Ammon's horn (tissue), 1 donor: ENCODE data around the gene EBF4.
"Not testable (repeated sequence)": the region's sequence is repeated elsewhere in the genome, so short reads cannot be mapped to it uniquely, and the experiment has no call there.

ENCODE experiments used
- DNase-seq: peaks from one replicate; pipeline ENCODE4 v3.0.0-alpha.2; 2016; ENCODE audit warnings: low spot score

Gene EBF4

DNA sequence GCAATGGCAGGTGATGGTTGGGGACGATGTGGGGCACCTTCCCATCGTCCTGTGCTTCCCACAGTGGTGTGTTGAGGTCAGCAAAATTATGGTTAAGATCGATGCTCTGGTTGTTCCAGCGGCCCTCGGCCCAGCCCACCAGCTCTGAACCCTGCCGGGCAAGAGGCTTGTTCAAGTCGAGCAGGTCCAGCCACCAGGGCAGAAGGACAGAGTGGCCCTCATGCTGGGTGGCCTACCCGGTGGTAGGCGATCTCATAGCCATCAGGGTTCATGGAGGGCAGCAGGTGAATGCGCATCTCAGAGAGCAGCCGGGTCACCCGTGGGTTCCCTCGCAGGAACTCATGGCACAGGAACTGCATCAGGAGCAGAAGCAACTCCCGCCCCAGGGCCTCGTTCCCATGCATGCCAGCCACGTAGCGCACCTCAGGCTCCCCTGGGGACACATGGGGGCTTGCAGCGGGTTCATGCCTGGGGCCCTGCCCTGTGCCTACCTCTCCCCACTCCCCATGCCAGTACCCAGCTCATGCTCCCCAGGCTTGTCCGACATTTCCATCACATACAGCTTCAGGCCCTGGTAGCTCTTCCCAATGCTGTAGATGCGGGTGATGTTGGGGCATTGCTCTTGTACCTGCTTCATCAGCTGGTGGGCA, 103.6 kb downstream of the EBF4 start:
- DNase-seq, result no peak

DNA sequence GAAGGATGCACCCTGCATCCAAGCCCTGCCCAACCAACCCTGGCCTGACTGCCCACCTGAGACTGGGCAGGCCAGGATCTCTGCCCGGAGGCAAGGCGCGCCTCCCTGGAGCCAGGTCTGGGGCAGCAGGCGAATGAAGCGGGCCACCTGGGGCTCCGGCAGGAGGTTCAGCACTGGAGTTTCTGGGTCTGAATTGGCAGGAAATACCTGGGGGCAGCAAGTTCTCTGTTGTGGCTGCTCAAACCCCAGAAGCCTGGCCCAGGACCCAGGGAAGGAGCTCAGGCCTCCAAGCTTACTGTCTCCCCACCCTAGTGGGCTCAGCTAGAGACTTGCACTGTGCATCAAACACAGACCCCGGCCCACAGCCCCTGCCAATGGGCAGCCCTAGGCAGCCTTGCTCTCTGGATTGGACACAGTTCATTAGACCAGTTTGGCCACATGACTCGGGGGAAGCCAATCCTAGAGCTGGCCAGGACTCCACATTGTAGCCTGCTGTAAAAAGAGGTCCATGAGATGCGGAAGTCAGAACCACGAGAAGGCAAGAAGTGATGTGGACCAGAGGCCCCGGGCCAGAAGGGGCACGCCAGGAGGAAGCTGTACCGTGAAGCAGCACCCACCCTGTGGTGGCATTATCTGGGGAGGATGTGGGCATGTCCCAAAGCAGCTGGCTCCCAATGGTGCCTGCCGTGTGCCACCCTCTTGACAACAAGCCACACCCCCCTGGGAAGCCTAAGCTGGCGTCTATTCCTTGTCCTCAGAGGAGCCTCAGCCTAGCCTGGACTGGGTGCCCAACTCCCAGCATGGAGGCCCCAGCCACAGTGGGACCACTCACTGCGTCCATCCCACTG, 104.8 kb downstream of the EBF4 start:
- no peak for DNase-seq

DNA sequence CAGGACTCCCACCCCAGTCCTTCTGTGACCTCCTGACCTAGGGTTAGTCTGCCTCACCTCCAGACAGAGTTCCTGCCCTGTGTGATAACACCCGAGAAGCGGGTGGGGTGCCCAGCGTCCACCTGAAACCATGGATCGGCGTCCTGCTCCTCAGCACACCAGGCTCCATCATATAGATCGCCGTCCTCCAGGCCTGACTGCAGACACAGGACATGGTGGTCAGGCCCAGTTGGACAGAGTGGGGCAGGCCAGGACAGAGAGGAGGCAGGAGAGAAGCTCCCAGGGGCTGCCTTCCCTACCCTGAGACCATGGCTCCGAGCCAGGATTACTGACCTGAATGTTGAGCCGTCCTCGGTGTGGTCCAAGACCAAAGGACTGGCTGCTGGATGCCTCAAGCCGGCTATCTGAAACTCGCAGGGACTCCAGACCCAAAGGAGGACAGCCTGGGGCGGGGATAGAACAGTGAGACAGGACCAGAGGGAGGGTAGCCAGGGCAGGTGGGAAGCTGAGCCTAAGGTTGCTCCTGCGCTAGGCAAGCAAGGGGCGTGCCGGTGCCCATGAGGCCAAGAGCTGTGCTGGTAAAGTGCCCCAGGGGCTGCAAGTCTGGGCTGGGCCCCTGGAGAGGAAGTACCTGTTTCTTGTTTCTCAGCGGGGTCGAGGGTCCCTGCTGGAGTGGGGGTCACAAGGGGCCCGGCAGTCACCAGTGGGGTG, 105.7 kb downstream of the EBF4 start:
- no peak for DNase-seq

DNA sequence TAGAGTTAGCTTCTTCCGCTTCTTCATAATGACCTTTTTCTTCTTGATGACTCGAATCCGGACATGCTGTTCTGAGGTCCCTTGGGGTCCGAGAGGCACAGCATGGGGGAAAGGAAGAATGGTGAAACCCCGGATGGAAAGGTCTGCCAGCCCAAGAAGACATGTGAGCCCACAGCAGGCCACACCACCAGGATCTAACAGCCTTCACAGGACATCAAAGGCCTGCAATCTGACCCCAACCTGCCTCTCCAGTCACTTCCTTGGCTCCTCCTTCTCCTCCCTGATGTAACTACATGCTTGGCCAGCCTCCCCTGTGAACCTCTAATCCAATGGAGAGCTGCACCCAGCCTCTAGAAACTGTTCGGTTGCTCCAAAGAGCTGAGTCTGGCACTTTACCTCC, 106.2 kb downstream of the EBF4 start:
- no peak for DNase-seq

DNA sequence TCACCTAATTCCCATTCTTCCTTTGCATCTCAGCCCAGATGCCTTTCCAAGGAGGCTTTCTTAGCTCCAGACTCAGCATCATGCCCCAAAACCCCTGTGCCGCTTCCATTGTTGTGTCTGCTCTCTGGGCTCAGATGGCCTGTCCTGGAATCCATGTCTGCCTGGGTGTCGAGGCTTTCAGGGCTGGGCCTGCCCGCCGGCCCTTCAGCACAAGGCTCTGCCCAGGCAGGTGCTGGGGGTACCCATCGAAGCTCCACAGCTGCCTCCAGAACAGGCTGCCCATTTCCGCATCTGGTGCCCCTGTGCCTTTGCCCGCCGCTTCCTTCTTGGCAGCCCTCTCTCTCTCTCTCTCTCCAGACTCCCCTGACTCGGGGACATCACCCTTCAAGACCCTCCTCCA, 106.7 kb downstream of the EBF4 start:
- no peak for DNase-seq

DNA sequence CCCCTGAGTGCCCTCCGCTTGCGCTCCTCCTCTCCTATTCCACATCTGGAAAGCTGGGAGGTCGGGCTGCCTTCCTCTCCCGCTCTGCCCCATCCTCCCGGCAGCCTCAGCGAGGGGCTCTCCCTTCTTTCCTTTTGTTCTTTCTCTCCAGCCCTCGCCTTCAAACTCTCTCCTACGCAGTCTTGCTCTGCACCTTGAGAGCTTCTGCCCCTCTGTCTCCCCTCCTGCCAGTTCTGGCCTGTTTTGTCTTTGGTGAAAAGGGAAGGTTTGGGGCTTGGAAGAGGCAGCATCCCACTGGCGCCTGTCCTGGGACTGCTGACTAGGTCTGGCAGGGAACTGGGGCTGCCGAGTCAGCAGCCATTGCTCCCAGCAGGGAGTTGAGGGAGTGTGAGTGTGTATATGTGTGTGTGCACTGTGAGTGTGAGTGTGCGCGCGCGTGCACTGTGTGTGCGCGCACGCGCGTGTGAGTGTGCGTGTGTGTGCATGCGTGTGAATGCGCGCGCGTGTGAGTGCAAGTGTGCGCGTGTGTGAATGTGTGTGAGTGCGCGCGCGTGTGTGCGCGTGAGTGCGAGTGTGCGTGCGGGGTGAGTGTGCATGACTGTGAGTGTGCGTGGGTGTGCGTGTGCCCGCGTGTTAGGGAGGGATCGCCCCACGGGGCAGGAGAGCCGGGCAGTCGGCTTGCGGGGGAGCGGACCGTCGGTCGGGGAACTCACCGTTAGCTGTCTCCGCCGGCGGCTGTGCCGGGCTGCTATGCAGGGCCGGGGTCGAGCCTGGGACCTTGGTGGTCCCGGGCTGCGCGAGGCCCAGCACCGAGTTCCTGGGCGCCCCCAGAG, 107.3 kb downstream of the EBF4 start:
- DNase-seq, result no peak

DNA sequence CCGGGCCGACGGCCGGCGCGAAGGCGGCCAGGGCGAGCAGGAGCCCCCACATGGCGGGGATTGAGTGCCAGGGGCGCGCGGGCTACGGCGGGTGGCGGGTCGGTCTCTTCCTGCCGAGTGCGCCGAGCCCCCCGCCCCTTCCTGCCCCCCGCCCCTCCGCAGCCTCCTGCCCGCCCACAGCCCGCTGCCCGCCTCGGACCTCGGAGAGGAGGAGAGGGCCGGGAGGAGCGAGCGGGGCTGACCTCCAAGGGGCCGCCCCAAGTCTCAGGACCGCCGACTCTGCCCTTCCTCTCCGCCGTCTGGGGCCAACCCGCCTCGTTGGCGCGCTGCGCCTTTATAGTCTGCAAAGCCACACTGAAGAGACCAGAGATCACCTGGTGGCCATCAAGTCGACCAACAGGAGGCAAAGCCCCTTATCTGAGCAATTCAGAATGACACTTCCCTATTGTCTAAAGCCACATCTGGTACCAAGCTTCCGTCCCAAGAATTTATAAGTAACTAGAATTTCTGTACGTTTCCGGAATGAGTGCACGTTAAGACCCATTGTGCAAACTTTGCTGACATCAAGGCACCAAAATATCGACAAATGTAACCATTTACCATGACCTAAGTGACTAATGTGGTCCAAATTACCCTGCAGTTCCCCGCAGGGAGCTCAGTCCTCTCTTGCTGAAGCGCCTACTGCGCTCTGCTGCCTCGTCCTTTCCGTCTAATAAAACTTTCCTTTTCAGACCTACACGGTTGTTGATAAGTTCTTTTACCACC, 108.1 kb downstream of the EBF4 start, which contains the start of gene CPXM1:
Gene CPXM1, minus strand, starts transcription at position 107 of the 765 bp plus-strand sequence. Its CDS starts 55 bp downstream, at position 52.
- DNase-seq, result no peak

DNA sequence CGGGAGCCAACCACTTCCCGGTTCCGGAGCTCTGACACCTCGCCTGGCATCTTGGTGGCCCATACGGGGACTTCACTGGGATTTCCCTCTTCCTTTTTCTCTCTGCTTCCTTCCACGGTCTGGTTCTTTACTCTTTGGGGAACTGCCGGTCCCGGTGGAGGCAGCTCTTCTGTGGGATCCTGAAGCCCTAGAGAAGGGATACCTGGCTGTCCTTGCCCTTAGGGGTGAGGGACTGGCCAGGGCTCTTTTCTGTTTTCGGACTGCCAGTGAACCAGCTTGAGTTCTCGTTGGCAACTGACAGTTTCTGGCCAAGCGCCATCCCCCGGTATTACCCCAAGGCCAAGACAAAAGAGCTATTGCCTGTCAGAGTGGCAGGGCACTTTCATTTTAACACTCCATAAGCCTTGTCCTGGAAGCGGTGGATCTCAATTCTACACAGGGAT, 108.7 kb downstream of the EBF4 start:
- no peak for DNase-seq

DNA sequence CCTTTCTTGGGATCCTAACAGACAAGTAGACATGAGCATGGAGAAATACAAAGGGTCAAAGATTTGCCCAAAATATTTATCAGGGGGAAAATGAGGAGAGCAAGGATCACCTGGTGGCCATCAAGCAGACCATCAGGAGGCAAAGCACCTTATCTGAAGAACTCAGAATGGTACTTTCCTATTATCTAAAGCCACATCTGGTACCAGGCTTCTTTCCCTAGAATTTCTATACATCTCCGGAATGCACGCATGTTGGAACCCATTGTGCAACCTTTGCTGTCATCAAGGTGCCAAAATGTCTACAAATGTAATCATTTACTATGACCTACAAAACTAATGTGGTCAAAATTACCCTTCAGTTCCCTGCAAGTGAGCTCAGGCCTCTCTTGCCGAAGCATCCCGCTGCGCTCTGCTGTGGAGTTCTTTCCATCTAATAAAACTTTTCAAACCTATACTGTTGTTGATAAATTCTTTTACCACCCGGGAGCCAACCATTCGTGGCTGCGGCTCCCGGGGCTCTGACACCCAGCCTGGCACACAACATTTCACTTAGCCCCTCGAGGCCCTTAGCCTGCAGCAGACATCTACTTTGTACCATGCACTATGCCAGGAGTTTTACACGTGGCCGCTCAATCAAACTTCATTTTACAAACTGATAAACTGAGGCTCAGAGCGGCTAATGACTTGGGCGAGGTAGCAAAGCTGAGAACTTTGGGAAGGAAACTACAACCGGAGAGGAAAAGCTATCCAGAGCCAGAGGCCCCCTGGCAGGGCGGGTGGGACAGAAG, 111.7 kb downstream of the EBF4 start:
- no peak for DNase-seq

DNA sequence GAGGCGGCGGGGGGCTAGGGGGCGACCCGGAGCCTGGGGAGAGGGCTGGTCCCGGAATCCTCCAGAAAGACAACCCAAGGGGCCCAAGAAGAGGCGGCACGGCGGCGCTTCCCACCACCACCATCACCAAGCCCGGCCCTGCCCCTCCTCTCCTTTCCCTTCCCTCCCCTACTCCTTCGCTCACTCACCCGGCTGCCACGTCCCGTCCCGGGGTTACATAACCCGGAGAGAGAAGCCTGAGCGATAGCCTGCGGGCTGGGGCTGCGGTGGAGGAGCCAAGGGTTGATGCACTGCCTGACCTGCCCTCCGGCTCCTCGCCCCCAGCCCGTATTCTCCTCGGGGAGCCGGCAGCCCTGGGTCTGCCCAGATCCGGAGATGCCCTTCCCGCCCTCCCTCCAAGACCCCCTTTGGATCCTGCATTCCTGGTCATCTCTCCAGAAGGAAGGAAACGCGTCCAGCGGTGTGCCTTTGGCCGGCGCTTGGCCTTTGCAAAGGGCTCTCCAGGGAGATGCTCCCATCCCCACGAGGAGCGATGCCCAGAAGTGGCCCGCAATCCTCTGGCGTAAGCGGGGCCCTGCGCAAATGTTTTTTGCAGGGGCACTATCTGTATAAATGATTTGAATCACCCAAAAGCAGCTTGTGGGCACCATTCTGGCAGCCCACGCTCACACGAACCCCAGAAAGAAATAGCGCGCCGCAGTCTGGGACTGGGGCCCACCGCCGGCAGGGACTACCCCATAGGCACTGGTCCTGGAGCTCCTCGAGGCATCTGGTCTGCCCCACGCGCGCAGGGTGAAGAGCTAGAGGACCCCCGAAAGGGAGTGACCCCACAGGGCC, 112.5 kb downstream of the EBF4 start:
- DNase-seq, result no peak

DNA sequence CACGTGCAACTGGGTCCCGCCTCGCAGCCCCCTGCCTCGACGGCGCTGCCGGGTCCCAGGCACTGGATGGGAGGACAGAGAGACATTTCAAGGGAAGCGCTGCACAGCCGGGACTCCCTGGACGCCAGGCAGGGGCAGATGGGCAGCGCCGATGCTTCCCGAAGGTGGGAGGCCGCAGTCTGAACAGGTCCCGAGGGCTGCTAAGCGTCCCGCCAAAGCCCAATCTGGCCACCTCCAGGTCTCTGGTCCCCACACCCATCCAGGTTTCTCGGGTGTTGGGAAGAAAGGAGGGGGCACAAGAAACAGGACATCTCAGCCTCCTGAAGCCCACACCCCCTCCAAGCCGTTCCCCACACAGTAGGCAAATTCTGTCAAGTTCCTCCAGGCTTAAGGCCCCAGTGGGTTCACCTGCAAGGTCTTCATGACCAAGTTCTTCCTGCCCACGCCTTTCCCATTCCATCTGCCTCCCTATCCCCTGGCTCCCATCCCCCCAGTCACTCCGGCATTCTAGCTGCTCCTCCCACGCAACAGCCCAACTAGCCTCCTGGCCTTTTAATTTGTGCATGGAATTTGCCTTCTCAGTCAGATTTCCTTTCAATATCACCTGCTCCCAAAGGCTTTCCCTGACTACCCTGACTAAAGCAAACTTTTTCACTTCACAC, 113.2 kb downstream of the EBF4 start:
- no peak for DNase-seq

DNA sequence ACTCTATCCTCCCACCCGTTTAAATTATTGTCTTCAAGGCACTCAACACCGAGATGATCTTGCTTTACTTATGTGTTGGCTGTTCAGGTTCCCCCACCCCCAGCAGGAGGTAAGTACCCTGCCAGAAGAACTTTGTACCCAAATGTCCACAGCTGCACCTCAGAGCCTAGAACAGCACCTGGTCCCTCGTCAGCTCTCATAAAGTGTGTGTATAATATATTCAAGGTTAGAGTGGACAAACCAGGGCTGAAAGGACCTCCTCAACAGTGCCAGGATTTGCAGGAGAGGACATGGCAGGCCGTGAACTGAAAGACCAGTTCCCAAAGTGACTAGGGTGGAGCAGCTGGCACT, 113.7 kb downstream of the EBF4 start:
- no peak for DNase-seq

DNA sequence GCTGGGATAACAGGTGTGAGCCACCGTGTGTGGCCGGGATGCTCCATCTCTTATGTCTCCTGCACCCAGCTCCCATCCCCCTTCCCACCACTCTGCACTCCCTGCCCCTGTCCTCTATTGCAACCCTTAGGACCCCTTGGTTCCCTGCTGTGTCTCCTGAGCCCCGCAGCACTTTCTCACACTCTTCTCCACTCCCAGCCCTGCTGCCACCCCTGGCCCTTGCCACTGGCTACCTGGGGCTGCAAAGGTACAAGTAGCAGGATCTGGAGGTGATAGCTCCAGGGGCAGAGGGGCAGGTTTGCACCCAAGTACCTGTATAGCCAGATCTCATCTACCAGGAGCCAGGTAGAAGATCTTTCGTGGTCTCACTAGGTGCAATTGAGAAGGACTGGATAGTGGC, 114.4 kb downstream of the EBF4 start:
- no peak for DNase-seq

DNA sequence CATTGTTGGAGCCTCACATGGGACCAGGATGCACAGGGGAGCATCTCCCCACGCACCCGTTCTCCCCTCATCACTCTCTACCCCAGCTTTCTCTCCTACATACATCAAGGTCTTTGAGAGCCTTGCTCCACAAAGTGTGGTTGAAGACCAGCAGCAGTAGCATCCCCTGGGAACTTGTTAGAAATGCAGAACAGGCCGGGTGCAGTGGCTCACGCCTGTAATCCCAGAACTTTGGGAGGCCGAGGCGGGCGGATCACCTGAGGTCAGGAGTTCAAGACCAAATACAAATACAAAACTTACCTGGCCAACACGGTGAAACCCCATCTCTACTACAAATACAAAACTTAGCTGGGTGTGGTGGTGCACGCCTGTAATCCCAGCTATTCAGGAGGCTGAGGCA, 115.3 kb downstream of the EBF4 start:
- DNase-seq, result not testable (repeated sequence)

DNA sequence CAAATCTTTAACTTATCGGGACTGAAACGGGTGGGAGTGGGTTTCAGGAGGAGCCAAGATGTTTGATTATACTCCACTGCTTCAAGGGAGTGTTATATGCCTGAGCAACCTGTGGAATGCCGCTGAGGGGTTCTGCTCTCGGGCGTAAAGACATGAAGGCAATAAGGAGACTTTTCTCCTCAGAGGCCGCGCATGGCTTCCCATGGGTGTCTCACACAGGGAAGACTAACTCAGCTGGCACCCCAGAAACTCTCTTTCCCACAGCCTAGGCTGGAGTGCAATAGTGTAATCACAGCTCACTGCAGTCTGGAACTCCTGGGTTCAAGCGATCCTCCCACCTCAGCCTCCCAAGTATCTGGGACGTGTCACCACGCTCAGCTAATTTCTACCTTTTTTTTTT, 117.1 kb downstream of the EBF4 start:
- DNase-seq, result no peak
